MM.1S (cell line): ENCODE measurements around the gene NUPR2.

ENCODE experiments used
- EZH2phosphoT487 ChIP-seq: fragments of 300-600 bp; sonication (generic); IDR thresholded peaks from 2 replicates; pipeline ENCODE4 v1.6.1; 2018; ENCODE audit warnings: antibody characterized with exemption, low read length
- TF ChIP-seq, protein P1 (sequence below): fragments of 300-600 bp; sonication (generic); IDR thresholded peaks from 2 replicates; pipeline ENCODE4 v1.5.1; 2016; ENCODE audit warnings: antibody characterized with exemption, low read length, mixed read lengths

DNA sequence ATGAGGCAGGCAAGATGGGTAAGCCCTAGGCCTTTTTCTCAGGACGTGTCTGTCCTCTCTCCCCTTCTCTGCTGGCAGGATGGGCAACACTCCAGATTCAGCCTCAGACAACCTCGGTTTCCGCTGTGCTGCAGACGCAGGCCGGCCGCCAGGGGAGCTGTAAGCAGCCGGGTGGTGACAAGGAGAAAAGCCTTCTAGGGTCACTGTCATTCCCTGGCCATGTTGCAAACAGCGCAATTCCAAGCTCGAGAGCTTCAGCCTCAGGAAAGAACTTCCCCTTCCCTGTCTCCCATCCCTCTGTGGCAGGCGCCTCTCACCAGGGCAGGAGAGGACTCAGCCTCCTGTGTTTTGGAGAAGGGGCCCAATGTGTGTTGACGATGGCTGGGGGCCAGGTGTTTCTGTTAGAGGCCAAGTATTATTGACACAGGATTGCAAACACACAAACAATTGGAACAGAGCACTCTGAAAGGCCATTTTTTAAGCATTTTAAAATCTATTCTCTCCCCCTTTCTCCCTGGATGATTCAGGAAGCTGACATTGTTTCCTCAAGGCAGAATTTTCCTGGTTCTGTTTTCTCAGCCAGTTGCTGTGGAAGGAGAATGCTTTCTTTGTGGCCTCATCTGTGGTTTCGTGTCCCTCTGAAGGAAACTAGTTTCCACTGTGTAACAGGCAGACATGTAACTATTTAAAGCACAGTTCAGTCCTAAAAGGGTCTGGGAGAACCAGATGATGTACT is 36.6 kb downstream of the NUPR2 start:
- TF ChIP-seq, protein P1, sequence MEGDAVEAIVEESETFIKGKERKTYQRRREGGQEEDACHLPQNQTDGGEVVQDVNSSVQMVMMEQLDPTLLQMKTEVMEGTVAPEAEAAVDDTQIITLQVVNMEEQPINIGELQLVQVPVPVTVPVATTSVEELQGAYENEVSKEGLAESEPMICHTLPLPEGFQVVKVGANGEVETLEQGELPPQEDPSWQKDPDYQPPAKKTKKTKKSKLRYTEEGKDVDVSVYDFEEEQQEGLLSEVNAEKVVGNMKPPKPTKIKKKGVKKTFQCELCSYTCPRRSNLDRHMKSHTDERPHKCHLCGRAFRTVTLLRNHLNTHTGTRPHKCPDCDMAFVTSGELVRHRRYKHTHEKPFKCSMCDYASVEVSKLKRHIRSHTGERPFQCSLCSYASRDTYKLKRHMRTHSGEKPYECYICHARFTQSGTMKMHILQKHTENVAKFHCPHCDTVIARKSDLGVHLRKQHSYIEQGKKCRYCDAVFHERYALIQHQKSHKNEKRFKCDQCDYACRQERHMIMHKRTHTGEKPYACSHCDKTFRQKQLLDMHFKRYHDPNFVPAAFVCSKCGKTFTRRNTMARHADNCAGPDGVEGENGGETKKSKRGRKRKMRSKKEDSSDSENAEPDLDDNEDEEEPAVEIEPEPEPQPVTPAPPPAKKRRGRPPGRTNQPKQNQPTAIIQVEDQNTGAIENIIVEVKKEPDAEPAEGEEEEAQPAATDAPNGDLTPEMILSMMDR: no peak
- no peak for TF ChIP-seq EZH2phosphoT487
